Activated T-cell treated with anti-CD3 and anti-CD28 coated beads, Interleukin-2, amount 50 U/mL, for 4 hours (primary cell): ENCODE measurements around the gene ZDHHC12. TPM values are rescaled to one million over a fixed set of nuclear protein-coding genes. Genes with fewer than 3 reads are reported as not detected.

Source experiments
- ATAC-seq, 2 donors: fragments of 200-7000 bp; cut with Tn5 transposase; one replicate each; pipeline ENCODE4 v1.10.0; 2021
- DNase-seq: peaks from one replicate; pipeline ENCODE4 v3.0.0-alpha.2; 2020
- H3K27me3 Mint-ChIP-seq: one replicate; pipeline ENCODE4 v1.8.0; 2021; ENCODE audit warnings: low read depth, mixed read lengths
- H3K36me3 Mint-ChIP-seq: one replicate; pipeline ENCODE4 v1.8.0; 2022; ENCODE audit warnings: mixed read lengths; ENCODE audit not compliant: insufficient read depth
- H3K4me1 Mint-ChIP-seq: one replicate; pipeline ENCODE4 v1.8.0; 2021; ENCODE audit warnings: low read depth, mixed read lengths
- H3K4me3 Mint-ChIP-seq: one replicate; pipeline ENCODE4 v1.8.0; 2021; ENCODE audit warnings: mild to moderate bottlenecking, moderate library complexity, mixed read lengths
- H3K9me3 Mint-ChIP-seq: one replicate; pipeline ENCODE4 v1.8.0; 2021; ENCODE audit warnings: mixed read lengths
- total RNA-seq, 3 donors: library from RNA; stranded (reverse); gene quantifications; one replicate each; pipeline ENCODE4 v1.2.1, GENCODE V29; 2021

Gene ZDHHC12
- total RNA-seq, 3 donors from 2014 or later: 41.7 to 44.9 (median 43.3) TPM

DNA sequence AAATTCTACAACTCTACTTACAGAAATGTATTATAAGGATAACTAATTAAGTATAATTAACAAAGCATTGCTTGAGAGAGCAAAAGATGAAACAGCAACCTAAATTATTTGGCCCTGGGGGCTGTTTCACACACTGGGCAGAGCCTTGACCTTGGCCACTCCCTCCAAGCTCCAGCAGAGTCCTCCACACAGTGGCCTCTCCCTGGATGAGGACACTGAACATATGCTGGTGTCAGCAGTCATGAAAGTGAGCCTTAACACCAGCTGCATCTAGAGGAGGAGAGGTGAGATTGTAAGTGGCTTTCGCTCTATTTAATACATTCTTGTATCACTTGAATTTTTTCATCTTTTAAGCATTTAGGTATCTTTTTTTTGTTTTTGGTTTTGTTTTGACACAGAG, 23.3 kb upstream of the ZDHHC12 start:
- H3K4me1 Mint-ChIP-seq: no peaks in the 10 kb centered on the region

DNA sequence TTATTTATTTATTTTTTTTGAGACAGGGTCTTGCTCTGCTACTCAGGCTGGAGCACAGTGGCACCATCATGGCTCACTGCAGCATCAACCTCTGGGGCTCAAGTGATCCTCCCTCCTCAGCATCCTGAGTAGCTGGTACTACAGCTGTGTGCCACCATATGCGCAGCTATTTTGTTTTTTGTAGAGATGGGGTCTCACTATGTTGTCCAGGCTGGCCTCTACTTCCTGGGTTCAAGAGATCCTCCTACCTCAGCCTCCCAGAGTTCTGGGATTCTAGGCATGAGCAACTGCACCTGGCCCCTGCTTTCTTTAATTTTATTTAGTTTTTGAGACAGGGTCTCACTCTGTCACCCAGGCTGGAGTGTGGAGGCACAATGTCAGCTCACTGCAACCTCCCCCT, 19.5 kb upstream of the ZDHHC12 start:
- H3K36me3 Mint-ChIP-seq: peaks cover 9% of the 10 kb centered on the region
- no peaks in the 10 kb centered on the region for H3K27me3 Mint-ChIP-seq
- no peak overlapping the region for H3K4me3 Mint-ChIP-seq
- no peak for DNase-seq
- no peaks in the 10 kb centered on the region for H3K9me3 Mint-ChIP-seq
- H3K4me1 Mint-ChIP-seq: no peaks in the 10 kb centered on the region
- ATAC-seq: no peak

More for the DNA sequence above, 23.3 kb upstream of the ZDHHC12 start:
- Mint-ChIP-seq H3K9me3 (no peaks in the 10 kb centered on the region), H3K36me3 (peaks cover 2% of the 10 kb centered on the region), H3K4me3 (no peak overlapping the region), H3K27me3 (no peaks in the 10 kb centered on the region)
- no peak for DNase-seq
- no peak for ATAC-seq

DNA sequence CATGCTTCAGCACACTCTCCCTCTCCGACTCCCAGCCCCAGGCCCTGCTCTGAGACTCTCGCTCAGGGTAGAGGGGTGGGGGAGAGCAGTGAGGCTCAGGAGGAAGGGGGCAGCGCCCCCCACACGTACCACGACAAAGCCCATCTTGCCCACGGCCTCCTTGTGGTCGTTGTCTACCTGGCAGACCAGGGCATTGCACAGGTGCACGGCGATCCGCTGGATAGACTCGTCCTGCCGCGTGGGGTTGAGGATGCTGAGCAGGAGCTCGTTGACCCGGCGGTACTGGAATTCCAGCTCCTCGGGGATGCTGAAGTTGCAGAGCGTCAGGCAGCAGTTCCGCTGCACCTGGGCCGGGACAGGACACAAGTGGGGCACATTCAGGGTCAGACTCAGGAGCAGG, 18.5 kb upstream of the ZDHHC12 start:
- Mint-ChIP-seq H3K36me3 (peaks cover 10% of the 10 kb centered on the region), H3K27me3 (no peaks in the 10 kb centered on the region), H3K4me1 (no peaks in the 10 kb centered on the region), H3K9me3 (no peaks in the 10 kb centered on the region), H3K4me3 (no peak overlapping the region)
- ATAC-seq (no peak), DNase-seq (no peak)

DNA sequence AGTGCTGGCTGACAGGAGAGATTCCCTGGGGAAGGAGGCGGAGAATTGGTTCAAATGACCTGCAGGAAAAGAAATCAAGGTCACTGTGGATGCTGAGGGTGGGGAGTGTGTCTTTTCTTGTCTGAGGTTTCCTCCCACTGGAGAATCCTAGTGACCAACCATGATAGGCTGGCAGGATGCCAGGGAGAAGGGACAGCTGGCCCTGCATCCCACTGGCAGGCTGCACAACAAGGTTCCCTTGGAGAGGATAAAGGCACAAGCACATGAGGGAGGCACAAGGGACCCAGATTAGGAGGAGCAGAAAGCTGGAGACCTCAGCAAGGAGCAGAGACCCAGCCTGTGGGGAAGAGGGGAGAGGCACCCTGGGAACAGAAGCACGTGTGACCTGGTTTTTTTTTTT, 11.4 kb upstream of the ZDHHC12 start:
- ATAC-seq: no peak
- H3K27me3 Mint-ChIP-seq: no peaks in the 10 kb centered on the region
- no peak for DNase-seq
- peaks cover 14% of the 10 kb centered on the region for H3K36me3 Mint-ChIP-seq
- no peaks in the 10 kb centered on the region for H3K4me1 Mint-ChIP-seq
- H3K4me3 Mint-ChIP-seq: no peak overlapping the region
- H3K9me3 Mint-ChIP-seq: no peaks in the 10 kb centered on the region

DNA sequence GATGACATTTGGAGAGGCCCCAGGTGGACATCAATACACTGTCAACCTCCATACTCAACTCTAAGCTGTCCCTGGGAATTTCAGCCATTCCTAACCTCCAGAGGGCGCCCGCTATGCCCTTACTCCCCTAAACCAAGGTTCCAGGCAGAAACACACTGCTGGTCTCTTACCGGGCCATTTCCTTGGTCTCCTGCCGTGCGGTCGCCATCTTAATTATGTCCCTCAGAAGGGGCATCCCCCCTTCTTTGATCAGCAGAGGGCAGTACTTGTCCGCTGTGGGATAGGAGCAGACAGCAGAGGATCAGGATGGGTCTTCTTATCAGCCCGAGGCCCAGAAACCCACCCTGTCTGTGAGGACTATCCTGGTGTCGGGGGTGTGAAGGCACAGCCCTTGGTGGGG, 9.3 kb upstream of the ZDHHC12 start:
- Mint-ChIP-seq H3K27me3 (no peaks in the 10 kb centered on the region), H3K4me3 (no peak overlapping the region), H3K4me1 (no peaks in the 10 kb centered on the region), H3K36me3 (peaks cover 9% of the 10 kb centered on the region), H3K9me3 (no peaks in the 10 kb centered on the region)
- DNase-seq: no peak
- no peak for ATAC-seq

DNA sequence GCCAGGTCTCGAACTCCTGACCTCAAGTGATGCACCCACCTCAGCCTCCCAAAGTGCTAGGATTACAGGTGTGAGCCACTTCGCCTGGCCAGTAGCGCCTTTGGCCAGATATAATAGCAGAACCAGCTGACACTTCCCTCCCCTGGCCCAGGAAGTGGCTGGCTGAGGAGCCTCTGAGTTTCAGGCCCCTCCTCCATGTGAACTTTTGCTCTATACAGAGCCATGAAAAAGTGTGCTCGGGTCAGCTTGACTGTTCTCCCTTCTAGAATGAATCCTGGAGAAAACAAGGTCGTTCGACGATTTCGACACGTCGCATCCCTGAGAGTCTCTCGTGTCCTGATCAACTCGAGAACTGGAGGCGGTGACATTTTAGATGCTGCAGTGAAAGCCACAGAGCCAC, 8.6 kb upstream of the ZDHHC12 start:
- Mint-ChIP-seq H3K36me3 (peaks cover 9% of the 10 kb centered on the region), H3K9me3 (no peaks in the 10 kb centered on the region), H3K4me1 (peaks cover 4% of the 10 kb centered on the region), H3K27me3 (no peaks in the 10 kb centered on the region), H3K4me3 (no peak overlapping the region)
- ATAC-seq (no peak), DNase-seq (no peak)

GRCh38 chr9:128731691-128732090, 7.8 kb upstream of the ZDHHC12 start:
- H3K9me3 Mint-ChIP-seq: no peaks in the 10 kb centered on the region
- ATAC-seq (no peak), DNase-seq (no peak)
- H3K36me3 Mint-ChIP-seq: peaks cover 5% of the 10 kb centered on the region
- H3K4me3 Mint-ChIP-seq: no peak overlapping the region
- no peaks in the 10 kb centered on the region for H3K27me3 Mint-ChIP-seq
- peaks cover 12% of the 10 kb centered on the region for H3K4me1 Mint-ChIP-seq

GRCh38 chr9:128731093-128731492, 7.2 kb upstream of the ZDHHC12 start:
- ATAC-seq (no peak), DNase-seq (no peak)
- Mint-ChIP-seq H3K36me3 (peaks cover 5% of the 10 kb centered on the region), H3K4me1 (peaks cover 15% of the 10 kb centered on the region), H3K4me3 (no peak overlapping the region), H3K27me3 (no peaks in the 10 kb centered on the region), H3K9me3 (no peaks in the 10 kb centered on the region)

DNA sequence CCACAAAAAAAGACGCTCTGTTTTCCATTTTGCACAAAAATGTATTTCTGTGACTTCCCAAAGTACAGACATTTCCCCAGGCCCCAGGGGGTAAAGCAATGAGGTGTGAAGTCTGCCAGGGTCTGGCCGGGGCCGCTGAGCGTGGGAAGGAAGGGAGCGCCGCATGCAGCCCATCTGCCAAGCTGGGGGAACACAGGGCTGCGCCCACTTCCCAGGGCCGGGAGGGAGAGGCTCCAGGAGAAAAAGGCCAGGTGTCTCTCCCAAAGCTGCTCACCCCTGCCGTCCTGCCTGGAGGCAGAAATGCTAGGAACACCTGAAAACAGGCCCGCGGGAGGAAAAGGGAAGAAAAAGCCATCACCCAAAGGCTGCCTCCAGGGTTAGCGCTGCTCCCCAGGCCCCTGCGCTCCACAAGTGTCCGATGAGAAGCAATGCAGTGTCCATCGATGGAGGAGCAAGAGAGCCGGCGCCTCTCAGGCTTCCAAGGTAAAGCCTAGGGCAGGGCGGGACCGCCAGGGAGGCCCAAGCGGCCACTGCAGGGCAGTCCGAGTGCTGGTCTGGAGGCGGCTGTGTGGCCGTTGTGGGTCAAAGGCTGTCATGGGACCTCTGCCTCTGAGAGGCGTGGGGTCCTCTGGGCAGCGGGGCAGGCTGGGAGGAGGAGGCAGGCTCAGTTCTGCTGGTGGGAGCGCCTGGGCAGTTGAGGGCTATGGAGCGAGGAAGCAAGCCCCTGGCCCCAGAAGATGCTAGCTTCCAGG, 6.0 kb upstream of the ZDHHC12 start:
- H3K27me3 Mint-ChIP-seq: no peaks in the 10 kb centered on the region
- no peak for DNase-seq

GRCh38 chr9:128729302-128729701, 5.4 kb upstream of the ZDHHC12 start:
- no peaks in the 10 kb centered on the region for H3K36me3 Mint-ChIP-seq
- ATAC-seq: no peak
- H3K4me3 Mint-ChIP-seq: no peak overlapping the region
- no peaks in the 10 kb centered on the region for H3K27me3 Mint-ChIP-seq
- DNase-seq: no peak
- H3K4me1 Mint-ChIP-seq: peaks cover 30% of the 10 kb centered on the region
- H3K9me3 Mint-ChIP-seq: no peaks in the 10 kb centered on the region

More for the DNA sequence above, 6.0 kb upstream of the ZDHHC12 start:
- Mint-ChIP-seq H3K4me1 (peaks cover 24% of the 10 kb centered on the region), H3K36me3 (no peaks in the 10 kb centered on the region), H3K4me3 (no peak overlapping the region), H3K9me3 (no peaks in the 10 kb centered on the region)
- ATAC-seq: no peak

DNA sequence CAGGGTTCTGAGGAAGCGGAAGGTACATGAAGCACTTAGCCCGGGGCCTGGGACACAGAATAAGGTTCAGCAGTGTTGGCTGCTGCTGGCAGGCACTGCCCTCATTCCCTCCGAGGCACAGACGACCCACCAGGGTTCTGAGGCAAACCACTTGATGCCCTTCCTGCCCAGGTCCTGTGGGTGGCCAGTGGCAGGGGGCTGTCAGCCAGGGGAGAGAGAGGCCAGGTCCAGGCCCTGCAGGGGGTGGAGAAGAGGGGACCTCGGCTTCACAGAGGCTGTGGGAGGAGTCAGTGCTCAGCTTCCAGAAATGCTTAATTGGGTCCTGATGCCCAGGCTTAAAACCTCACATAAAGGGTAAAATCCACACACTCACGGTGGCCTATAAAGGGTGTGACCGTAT, 4.4 kb upstream of the ZDHHC12 start:
- H3K36me3 Mint-ChIP-seq: no peaks in the 10 kb centered on the region
- ATAC-seq (no peak), DNase-seq (no peak)
- H3K4me1 Mint-ChIP-seq: peaks cover 32% of the 10 kb centered on the region
- no peaks in the 10 kb centered on the region for H3K9me3 Mint-ChIP-seq
- H3K27me3 Mint-ChIP-seq: no peaks in the 10 kb centered on the region
- no peak overlapping the region for H3K4me3 Mint-ChIP-seq

DNA sequence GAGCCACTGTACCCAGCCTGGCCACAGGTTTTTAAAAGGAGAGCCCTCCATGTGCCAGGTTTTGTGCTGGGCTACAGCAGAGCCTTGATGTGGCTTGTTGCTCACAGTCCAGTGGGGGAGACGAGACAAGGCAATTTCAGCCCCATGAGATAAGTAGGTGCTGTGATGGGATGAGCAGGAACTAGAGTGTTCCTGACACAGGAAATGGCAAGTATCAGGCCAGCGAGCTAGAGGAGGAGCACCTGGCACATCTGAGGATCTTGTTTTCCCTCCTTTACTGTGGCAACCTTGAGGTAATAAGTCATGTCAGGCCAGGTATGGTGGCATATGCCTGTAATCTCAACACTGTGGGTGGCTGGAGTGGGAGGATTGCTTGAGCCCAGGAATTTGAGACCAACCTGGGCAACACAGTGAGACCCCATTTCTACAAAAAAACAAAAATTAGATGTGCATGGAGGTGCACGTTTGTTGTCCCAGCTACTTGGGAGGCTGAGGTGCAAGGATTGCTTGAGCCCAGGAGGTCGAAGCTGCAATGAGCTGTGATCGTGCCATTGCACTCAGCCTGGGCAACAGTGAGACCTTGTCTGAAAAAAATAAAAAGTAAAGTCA, 3.8 kb upstream of the ZDHHC12 start:
- no peak overlapping the region for H3K4me3 Mint-ChIP-seq
- ATAC-seq: no peak
- H3K36me3 Mint-ChIP-seq: no peaks in the 10 kb centered on the region

DNA sequence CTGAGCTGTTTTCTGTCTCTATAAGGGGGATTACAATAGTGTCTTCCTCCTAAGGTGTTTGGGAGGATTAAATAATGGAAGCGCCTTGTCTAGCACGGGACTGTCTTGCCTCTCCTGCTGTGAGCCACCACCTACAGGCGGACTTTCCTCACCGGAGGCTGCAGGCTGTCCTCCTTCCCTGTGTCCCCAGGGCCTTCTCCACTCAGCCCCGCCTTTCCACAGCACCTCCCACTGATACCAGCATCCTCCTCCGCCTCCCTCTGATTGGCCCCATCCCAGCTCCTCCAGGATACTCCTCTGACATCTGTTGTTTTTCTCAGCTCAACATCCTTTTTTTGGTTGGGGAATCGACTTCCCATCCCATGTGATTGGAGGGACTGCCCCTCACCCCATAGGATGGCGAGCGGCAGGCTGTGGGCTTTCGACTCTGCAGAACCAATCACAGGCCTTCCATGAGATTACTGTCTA, 851 bp upstream of the ZDHHC12 start:
- Mint-ChIP-seq H3K27me3 (no peaks in the 10 kb centered on the region), H3K4me3 (peak overlapping the region; percentile 93), H3K9me3 (no peaks in the 10 kb centered on the region), H3K36me3 (peaks cover 4% of the 10 kb centered on the region), H3K4me1 (peaks cover 42% of the 10 kb centered on the region)
- ATAC-seq (peak in 1 of 2 donors; percentile 7), DNase-seq (no peak)

More for the DNA sequence above, 3.8 kb upstream of the ZDHHC12 start:
- H3K27me3 Mint-ChIP-seq: no peaks in the 10 kb centered on the region
- no peak for DNase-seq
- peaks cover 38% of the 10 kb centered on the region for H3K4me1 Mint-ChIP-seq
- no peaks in the 10 kb centered on the region for H3K9me3 Mint-ChIP-seq

DNA sequence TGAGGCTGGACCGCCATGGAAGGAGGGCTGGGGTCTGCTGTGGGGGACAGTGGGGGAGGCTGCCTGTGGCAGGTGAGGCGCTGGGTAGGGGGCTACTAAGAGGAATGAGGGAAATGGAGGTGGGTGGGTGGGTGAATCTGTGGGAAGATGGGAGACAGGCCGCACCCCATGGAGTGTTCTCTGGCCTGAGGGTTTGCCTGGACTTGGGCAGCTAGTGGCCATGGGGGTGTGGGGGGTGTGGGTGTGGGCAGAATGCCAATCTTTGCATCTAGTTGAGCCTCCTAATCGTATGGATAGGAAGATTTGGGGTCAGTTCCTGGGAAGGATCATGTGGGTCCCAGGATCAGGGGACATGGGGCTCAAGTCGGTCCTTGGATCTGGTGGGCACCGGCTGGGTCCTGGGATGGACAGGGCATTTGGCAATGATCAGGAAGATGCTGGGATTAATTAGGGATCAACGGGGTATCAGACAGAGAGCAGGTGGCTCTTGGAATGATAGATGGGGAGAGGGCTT, 518 bp downstream of the ZDHHC12 start:
- Mint-ChIP-seq H3K27me3 (no peaks in the 10 kb centered on the region), H3K36me3 (peaks cover 4% of the 10 kb centered on the region), H3K4me1 (peaks cover 42% of the 10 kb centered on the region)

More for the DNA sequence above, 518 bp downstream of the ZDHHC12 start:
- Mint-ChIP-seq H3K4me3 (peak overlapping the region; percentile 93), H3K9me3 (no peaks in the 10 kb centered on the region)
- ATAC-seq (no peak), DNase-seq (no peak)
